Transverse colon (tissue), 4 donors: ENCODE results near the gene RBM42. TPM values are rescaled to one million over a fixed set of nuclear protein-coding genes. Genes with fewer than 3 reads are reported as not detected.

ENCODE experiments used
- DNase-seq: peaks from one replicate; pipeline ENCODE4 v3.0.0-alpha.2; 2019
- H3K27ac ChIP-seq, 4 donors: fragments of 200-600 bp; sonication (generic); 2 replicates each; pipeline ENCODE4 v1.5.1; 2016 to 2018; ENCODE audit warnings: inconsistent platforms in 4 of 4
- H3K27me3 ChIP-seq: fragments of 200-600 bp; sonication (generic); 2 replicates; pipeline ENCODE4 v1.5.1; 2017; ENCODE audit warnings: inconsistent platforms
- H3K36me3 ChIP-seq, 4 donors: fragments of 200-600 bp; sonication (generic); 2 replicates each; pipeline ENCODE4 v1.5.1; 2017 to 2019; ENCODE audit warnings: inconsistent platforms in 4 of 4
- H3K4me1 ChIP-seq, 4 donors: fragments of 200-600 bp; sonication (generic); 2 replicates each; pipeline ENCODE4 v1.5.1; 2017 to 2020; ENCODE audit warnings: inconsistent platforms in 4 of 4
- H3K4me3 ChIP-seq, 4 donors: fragments of 200-600 bp; sonication (generic); 1 replicate in 1 of 4; 2 replicates in 3 of 4; pipeline versions ENCODE4 v1.5.1 to v1.6.1; 2017 to 2019; ENCODE audit warnings: inconsistent platforms in 4 of 4
- H3K9me3 ChIP-seq, 2 donors: fragments of 200-600 bp; sonication (generic); 2 replicates each; pipeline ENCODE4 v1.5.1; 2017 to 2019; ENCODE audit warnings: inconsistent platforms in 2 of 2
- EP300 ChIP-seq: sonication (generic); formaldehyde crosslinking; IDR thresholded peaks from one replicate; pipeline ENCODE4 v1.6.1; 2017; ENCODE audit warnings: antibody characterized with exemption, low read depth
- POLR2A ChIP-seq: fragments of 450-650 bp; IDR thresholded peaks from one replicate; pipeline ENCODE4 v1.6.1; 2016; ENCODE audit warnings: antibody characterized with exemption, mild to moderate bottlenecking, moderate library complexity
- POLR2AphosphoS5 ChIP-seq, 3 donors: sonication (generic); formaldehyde crosslinking; IDR thresholded peaks; one replicate each; pipeline ENCODE4 v1.6.1; 2016; ENCODE audit warnings: antibody characterized with exemption in 3 of 3
- WGBS, 2 donors: methylation state at CpG; one replicate each; pipeline ENCODE4 v1.1.5; 2018; ENCODE audit warnings: low coverage in 1 of 2; 5-methylcytosine and 5-hydroxymethylcytosine counted together
- in situ Hi-C, 4 donors: fragments of 200-750 bp; cut with MboI; loops; one replicate each; pipeline versions ENCODE4 v1.15.0 to v1.15.1; 2017; ENCODE audit warnings: low sequenced_read_pairs in 3 of 4, low pct_ligation_motif_present in 1 of 4, low pct_unique_long_range_greater_than_20kb in 1 of 4
- intact Hi-C: fragments of 100-400 bp; cut with DNase I; formaldehyde crosslinking; loops from one replicate; pipeline ENCODE4 v1.15.1; 2023; ENCODE audit warnings: low total_unique reads
- total RNA-seq, 4 donors: library from RNA; depleted of rRNA; stranded (reverse); fragments of >200 nt; gene quantifications; one replicate each; pipeline ENCODE4 v1.1.0, GENCODE V29; 2016
- TF ChIP-seq, protein P1 (sequence below), 5 experiments: fragments of 200-600 bp in 3 of 5; fragments of 450-650 bp in 2 of 5; sonication (generic) in 3 of 5; IDR thresholded peaks; 1 replicate in 2 of 5; 2 replicates in 3 of 5; pipeline ENCODE4 v1.5.1; 2016 to 2017; ENCODE audit warnings: antibody characterized with exemption in 5 of 5, inconsistent platforms in 3 of 5, mild to moderate bottlenecking in 2 of 5, moderate library complexity in 1 of 5

RBM42 gene
- total RNA-seq, 4 donors from 2014 or later, result 53.1 to 107 (median 62.5) TPM

DNA sequence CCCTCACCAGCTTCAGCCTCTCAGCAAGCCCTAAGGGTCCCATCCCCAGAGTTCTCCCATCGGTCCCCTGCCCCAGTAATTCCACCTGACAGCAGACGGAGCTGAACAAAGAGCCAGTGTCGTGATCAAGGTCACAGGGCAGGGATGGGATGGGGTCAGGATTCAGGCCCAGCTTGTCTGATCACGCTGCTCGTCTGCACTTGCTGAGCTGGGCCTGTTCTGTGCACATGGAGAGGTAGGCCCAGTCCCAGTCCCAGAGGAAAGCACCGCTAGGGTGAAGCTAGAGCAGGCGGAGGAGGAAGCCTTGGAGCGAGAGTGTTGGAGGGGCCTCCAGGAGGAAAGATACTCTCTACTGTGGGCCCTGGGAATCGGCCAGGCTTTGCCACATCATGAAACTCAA is 7.1 kb upstream of the RBM42 start:
- Histone ChIP-seq H3K4me1 (no peaks in the 10 kb centered on the region), H3K27ac (no peak overlapping the region), H3K9me3 (no peaks in the 10 kb centered on the region), H3K36me3 (no peaks in the 10 kb centered on the region), H3K27me3 (no peaks in the 10 kb centered on the region), H3K4me3 (no peak overlapping the region)
- 95 to 100% methylated on average over 2 to 9 of the region's 9 CpGs for WGBS, 2 donors
- intact Hi-C loops, result no loop called here
- in situ Hi-C loops, result no loop called here
- TF ChIP-seq POLR2A, result no peak
- TF ChIP-seq EP300, result no peak
- no peak for TF ChIP-seq POLR2AphosphoS5 (IDR thresholded peaks at IDR 0.05)
- TF ChIP-seq, protein P1, sequence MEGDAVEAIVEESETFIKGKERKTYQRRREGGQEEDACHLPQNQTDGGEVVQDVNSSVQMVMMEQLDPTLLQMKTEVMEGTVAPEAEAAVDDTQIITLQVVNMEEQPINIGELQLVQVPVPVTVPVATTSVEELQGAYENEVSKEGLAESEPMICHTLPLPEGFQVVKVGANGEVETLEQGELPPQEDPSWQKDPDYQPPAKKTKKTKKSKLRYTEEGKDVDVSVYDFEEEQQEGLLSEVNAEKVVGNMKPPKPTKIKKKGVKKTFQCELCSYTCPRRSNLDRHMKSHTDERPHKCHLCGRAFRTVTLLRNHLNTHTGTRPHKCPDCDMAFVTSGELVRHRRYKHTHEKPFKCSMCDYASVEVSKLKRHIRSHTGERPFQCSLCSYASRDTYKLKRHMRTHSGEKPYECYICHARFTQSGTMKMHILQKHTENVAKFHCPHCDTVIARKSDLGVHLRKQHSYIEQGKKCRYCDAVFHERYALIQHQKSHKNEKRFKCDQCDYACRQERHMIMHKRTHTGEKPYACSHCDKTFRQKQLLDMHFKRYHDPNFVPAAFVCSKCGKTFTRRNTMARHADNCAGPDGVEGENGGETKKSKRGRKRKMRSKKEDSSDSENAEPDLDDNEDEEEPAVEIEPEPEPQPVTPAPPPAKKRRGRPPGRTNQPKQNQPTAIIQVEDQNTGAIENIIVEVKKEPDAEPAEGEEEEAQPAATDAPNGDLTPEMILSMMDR (IDR thresholded peaks at IDR 0.05), result no peak
- no peak for DNase-seq

DNA sequence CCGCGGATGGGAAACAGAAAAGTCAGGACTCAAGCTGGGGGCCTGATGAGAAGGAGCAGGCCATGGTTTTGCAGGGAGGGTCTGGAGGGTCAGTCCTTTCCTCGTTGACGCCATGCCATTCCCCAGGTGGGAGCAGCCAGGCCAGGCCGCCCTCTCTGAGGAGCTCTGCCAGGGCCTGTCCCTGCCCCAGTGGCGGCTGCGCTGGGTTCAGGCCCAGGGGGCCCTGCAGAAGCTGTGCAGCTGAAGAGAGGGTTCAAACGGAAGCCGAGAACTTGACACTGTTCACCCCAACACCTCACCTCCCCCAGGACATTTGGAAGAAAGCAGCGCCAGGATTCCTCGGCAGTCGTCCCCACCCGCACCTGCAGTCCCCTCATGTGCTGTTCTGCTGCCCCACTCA is 6.1 kb upstream of the RBM42 start:
- H3K9me3 ChIP-seq, result no peaks in the 10 kb centered on the region
- no peak overlapping the region for H3K4me3 ChIP-seq
- H3K27me3 ChIP-seq, result no peaks in the 10 kb centered on the region
- WGBS, 2 donors, result 92 to 95% methylated on average over 2 to 13 of the region's 13 CpGs
- no peaks in the 10 kb centered on the region for H3K36me3 ChIP-seq
- intact Hi-C loops (no loop called here), in situ Hi-C loops (no loop called here)
- H3K27ac ChIP-seq, result no peak overlapping the region
- TF ChIP-seq EP300, result no peak
- TF ChIP-seq, protein P1 (IDR thresholded peaks at IDR 0.05), result no peak
- TF ChIP-seq POLR2A, result no peak
- TF ChIP-seq POLR2AphosphoS5 (IDR thresholded peaks at IDR 0.05), result no peak
- H3K4me1 ChIP-seq, result peaks cover 0 to 2% (median 0%) of the 10 kb centered on the region in 4 donors
- DNase-seq, result no peak

DNA sequence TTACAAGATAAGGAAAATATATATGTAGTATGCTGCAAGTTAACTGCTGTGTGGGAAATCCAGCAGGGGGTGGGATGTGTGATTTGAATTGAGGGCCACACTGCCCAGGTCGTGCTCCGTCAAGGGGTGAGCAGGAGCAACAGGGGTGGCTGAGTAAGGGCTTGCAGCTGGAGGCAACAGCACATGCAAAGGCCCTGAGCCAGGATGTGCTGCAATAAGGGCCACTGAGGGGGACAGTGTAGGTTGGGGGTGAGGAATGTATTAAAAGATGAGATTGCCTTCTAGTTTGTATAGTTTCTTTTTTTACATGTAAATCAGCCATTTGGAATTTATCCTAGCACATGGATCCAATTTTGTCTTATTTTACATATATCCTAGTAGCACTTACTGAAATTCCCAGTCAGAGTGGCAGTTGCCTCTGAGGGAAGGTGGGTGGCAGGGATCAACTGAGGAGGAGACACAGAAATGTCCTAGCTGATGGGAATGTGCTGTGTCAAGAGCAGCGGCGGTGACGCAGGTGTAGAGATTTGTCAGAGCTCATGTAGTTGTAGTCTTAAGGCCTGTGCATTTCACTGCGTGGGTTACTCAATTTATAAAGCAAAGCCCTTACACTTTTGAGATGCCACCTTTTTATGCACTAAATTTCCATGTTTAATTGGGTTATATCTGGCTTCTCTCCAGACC is 5.4 kb upstream of the RBM42 start:
- Histone ChIP-seq H3K27me3 (no peaks in the 10 kb centered on the region), H3K9me3 (no peaks in the 10 kb centered on the region), H3K4me1 (peaks cover 0 to 8% (median 2%) of the 10 kb centered on the region in 4 donors), H3K4me3 (no peak overlapping the region), H3K27ac (no peak overlapping the region), H3K36me3 (no peaks in the 10 kb centered on the region)
- in situ Hi-C loops, result no loop called here
- TF ChIP-seq POLR2A, result no peak
- TF ChIP-seq EP300, result no peak
- no peak for TF ChIP-seq POLR2AphosphoS5 (IDR thresholded peaks at IDR 0.05)
- TF ChIP-seq, protein P1 (IDR thresholded peaks at IDR 0.05), result no peak
- no peak for DNase-seq
- intact Hi-C loops, result no loop called here
- 83 to 88% methylated on average over 2 to 6 of the region's 6 CpGs for WGBS, 2 donors

DNA sequence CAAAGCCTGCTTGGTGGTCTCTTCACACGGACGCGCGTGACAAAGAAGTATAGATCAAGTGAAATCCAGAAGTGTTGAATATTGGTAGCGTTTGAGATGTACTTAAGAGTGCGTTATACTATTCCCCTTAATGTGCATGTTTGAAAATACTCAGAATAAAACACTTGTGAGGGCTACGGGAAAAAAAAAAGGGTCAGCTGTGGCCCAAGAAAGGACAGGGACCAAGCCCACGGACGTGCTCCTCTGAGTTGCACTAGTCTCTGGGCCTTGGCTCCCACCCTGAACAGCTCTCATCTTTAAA is 622 bp upstream of the RBM42 start:
- no peak for DNase-seq
- intact Hi-C loops (no loop called here), in situ Hi-C loops (no loop called here)
- H3K36me3 ChIP-seq, result peaks cover 0 to 26% (median 7%) of the 10 kb centered on the region in 4 donors
- H3K27me3 ChIP-seq, result no peaks in the 10 kb centered on the region
- 0 to 21% methylated on average over 3 to 9 of the region's 9 CpGs for WGBS, 2 donors
- peaks cover 9 to 21% (median 12%) of the 10 kb centered on the region in 4 donors for H3K4me1 ChIP-seq
- peak overlapping the region; percentile 92 to 97 (median 94) for H3K27ac ChIP-seq
- TF ChIP-seq, protein P1 (IDR thresholded peaks at IDR 0.05), result no peak
- TF ChIP-seq EP300 (no peak), POLR2AphosphoS5 (IDR thresholded peaks at IDR 0.05) (no peak), POLR2A (no peak)
- peak overlapping the region; percentile 52 to 98 (median 91) for H3K4me3 ChIP-seq
- H3K9me3 ChIP-seq, result no peaks in the 10 kb centered on the region
